GM18508 (cell line): ENCODE measurements around the gene MYO3B.

ENCODE experiments used
- ATAC-seq: cut with Tn5 transposase; IDR thresholded peaks from one replicate; pipeline ENCODE4 v1.9.1; 2021; ENCODE audit warnings: moderate number of reproducible peaks; ENCODE audit not compliant: insufficient read depth, unreplicated experiment

Gene MYO3B, protein sequence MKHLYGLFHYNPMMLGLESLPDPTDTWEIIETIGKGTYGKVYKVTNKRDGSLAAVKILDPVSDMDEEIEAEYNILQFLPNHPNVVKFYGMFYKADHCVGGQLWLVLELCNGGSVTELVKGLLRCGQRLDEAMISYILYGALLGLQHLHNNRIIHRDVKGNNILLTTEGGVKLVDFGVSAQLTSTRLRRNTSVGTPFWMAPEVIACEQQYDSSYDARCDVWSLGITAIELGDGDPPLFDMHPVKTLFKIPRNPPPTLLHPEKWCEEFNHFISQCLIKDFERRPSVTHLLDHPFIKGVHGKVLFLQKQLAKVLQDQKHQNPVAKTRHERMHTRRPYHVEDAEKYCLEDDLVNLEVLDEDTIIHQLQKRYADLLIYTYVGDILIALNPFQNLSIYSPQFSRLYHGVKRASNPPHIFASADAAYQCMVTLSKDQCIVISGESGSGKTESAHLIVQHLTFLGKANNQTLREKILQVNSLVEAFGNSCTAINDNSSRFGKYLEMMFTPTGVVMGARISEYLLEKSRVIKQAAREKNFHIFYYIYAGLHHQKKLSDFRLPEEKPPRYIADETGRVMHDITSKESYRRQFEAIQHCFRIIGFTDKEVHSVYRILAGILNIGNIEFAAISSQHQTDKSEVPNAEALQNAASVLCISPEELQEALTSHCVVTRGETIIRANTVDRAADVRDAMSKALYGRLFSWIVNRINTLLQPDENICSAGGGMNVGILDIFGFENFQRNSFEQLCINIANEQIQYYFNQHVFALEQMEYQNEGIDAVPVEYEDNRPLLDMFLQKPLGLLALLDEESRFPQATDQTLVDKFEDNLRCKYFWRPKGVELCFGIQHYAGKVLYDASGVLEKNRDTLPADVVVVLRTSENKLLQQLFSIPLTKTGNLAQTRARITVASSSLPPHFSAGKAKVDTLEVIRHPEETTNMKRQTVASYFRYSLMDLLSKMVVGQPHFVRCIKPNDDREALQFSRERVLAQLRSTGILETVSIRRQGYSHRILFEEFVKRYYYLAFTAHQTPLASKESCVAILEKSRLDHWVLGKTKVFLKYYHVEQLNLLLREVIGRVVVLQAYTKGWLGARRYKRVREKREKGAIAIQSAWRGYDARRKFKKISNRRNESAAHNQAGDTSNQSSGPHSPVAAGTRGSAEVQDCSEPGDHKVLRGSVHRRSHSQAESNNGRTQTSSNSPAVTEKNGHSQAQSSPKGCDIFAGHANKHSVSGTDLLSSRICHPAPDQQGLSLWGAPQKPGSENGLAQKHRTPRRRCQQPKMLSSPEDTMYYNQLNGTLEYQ (N-terminal part only)

DNA sequence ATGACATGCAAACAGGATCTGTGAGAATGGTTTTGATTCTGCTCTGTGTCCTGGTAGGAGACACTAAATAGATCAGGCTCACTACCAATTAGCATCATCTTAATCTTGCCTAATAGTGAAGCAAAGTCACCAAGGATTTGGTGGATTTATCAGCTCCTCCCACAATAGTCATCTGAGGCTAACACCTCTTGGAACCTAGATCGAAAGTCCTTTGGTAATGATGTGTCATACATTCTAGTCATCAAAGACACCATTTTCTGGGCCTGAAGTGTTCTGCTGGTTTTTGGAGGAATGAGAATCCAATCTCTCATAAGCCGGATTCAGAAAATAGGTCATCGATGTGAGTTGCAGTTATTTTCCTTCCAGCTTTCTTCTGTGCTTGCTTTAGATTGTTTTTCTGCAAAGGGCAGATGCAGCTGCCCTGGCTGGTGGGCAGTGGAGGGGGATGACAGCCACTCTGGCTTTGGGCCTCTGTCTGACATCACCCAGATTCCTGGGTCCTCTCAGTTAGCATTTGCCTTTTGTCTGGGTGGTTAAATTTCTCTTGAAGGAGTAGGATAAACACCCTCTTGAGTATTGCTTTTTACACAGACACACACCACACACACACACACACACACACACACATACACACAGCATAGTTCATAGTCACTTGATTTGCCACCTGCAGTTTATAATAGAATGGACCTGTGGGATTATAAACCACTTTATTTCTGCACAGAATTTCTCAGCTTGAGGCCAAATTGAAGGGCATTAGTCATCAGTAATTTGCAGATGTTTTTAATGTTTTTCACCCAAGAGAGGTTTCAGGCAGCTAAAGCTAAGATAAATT lies at the start of gene MYO3B:
Gene MYO3B, plus strand, starts transcription at position 198 of the 832 bp plus-strand sequence. Its CDS starts 141 bp downstream, at position 339.
- no peak for ATAC-seq

DNA sequence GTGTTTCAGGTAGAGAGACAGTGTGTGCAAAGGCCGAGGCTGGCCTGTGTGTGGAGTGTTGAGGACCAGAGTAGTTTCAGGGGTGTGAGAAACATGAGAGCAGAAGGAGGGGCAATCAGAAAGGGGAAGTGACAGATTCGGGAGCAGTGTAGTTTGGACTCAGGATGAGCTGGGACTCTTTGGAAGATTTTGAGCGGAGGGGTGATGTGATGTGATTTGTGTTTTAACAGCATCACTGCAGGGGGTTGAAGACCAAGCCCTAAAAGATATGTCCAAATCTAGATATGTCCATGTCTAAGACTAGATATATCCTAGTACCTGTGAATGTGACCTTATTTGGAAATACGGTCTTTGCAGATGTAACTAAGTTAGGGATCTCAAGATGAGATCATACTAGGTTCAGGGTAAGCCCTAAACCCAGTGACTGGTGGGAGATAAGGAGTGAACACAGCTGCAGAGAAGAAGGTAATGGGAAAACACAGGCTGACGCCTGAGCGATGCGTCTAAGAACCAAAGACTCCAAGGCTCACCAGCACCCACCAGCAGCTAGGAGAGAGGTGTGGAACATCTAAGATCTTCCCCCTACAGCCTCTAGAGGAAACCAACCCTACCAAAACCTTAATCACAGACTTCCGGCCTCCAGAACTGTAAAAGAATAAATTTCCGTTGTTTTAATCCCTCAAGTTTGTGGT lies 38.5 kb upstream of the MYO3B start:
- ATAC-seq = no peak

DNA sequence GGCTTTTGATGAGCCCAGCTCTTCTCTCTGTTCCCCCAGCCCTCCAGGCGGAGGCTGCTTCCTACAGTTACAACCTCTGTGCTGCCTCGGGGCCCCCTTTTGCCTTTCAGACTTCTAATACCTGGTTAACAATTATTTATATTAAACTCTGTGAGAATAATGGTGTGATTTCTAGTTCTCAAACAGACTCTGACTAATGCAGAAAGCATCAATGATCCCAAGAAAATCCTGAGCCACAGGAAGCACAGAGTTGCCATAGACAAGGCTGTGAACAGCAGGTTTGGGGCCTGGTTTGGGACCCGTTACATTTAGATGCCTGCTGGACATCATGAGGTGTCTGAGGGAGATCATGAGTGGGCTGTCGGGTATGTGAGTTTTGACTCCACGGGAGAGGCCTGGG lies 37.4 kb upstream of the MYO3B start:
- no peak for ATAC-seq

DNA sequence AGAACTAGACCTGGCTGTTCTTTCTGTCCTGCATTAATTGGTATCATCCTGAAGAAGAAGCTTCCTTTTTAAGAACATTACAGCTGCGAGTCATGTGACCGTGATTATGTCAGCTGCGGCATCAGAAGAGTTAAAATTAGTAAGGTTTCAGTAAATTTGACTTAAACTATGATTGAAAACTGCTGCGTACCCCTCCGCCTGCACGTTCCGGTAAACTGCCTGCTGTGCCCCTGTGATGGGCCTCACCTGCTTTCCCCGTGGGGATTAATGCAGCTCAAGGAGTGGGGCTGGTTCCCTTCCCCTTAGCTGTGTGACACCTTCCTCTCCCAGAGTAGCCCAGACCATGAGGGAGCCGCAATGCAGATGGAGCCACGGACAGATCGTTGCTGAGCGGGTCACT lies 36.1 kb upstream of the MYO3B start:
- no peak for ATAC-seq

DNA sequence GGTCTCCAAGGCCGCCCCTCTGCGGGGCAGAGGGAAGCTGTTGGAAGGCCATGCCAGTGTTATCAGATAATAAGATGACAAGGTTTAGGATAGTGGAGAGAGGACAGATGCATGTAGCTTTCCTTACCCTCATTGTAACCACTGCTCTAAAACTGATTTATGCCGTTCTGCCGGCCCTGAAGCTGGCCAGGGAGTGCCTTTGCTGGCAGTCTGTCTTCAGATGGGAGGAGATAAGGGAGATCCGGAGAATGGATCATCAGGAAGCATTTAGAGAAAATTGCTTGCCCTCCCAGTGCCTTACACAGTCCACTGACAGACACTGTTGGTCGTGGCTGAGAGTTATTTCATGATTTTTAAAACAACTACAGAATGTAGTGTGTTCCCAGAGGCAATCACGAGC lies 35.4 kb upstream of the MYO3B start:
- no peak for ATAC-seq

DNA sequence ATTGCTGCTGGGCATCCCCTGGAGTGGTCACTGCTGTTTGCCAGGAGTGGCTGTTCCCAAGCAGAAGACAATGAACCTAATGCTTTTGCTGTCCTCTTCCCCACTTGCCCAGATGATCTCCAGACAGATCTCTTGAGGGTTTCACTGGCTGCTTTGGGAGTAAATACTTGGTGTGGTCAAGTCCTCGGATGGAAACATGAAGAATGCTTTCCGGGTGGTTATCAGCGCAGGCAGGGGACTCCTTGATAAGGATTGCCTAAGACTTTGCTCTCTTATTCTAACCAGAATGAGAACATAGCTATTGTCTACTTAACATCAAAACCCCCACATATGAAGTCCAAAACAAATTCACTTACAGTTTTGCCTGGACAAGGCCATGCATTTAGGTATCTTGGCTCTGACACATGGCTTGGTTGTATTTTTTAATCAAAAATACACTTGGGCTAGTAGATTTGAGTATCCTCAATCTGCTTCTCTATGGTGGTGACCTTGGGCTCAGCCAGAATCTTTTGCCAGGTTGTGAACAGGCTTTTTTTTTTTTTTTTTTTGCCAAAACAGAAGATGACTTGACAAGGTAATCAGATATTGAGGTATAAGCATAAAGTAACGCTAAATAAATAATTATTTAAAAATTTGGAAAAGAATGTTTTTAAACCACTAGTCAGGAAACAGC lies 34.8 kb upstream of the MYO3B start:
- no peak for ATAC-seq

DNA sequence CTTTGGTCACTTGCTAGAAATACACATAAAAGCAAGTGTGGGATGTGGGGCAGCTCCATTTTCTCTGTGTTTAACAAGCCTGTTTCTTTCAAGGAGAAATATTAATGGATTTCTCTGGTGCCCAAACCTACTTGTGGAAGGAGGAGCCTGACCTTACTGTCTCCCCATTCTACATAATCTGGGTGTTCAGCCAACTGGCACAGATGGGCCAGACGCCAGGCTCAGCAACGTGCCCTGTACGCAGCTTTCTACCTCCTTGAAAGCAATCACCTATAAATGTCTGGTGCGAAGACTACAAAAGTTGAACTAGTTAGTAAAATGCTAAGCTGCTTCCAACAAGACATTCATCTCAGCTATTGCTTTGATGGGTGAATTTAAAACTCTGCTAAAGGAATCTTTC lies 33.2 kb upstream of the MYO3B start:
- no peak for ATAC-seq

DNA sequence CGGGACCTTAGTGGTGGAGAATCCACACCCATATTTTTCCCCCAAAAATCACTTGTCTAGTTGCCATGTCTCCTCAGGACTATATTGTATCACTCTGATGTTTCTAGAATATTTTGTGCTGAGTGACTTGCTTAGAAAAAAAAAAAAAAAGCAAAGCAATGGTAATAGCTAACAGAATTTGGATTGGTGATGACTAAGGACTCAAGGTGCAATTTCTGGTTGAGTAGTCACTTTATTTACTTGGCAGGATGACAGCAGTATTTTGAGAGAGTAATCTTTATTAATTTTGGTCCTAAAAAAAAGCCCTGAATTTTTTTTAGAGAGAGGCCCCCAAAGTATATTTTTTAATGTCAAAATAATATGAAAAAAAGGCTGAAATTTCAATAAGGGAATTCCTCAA lies 32.8 kb upstream of the MYO3B start:
- ATAC-seq = no peak

DNA sequence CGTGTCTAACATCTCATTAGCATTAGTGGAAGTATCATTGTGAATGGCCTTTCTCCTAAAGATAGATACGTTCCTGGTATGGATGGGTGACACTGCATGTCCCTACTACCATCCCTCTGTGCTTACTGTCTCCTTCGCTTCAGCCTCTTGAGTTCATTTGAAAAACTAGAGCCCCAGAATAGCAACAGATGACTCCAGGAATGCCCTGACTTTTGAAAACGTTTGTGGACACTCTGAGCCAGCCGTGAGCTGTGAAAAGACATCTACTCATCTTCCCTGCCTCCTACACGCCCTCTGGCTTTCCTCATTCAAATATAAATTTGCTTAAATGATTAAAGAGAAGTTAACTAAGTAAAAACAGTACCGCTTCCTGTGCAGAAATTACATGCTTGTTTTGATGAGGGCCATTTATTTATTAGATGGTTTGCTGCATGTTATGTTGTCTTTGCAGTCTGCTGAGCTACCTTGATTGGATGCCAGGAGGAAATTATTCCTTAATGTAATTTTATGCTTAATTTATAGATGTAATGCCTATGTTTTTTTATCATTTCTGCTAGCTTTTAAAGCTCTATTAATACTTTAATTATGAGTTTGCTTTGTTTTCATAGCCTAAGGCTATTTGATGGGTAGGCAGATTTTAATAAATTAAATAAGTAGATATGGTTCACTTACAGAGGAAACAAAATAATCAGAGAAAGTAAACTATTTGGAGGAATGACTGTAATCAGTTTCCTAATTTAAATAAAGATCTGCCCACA lies 32.1 kb upstream of the MYO3B start:
- no peak for ATAC-seq

DNA sequence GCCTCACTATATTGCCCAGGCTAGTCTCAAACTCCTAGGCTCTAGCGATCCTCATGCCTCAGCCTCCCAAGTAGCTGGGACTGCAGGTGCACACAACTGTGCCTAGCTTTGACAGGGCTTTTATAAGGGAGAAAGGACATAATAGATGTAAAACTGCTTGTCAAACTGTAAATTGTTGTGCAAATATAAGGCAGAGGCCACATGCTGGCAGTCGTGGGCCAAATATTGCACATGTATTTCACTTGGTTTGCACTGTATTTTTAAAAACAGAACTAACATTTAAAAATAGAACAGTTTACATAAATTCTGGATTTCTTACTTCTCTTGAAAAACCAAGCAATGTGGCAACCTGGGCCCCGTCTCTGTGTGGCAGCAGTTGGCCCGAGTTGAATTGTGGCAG lies 31.2 kb upstream of the MYO3B start:
- ATAC-seq = no peak

DNA sequence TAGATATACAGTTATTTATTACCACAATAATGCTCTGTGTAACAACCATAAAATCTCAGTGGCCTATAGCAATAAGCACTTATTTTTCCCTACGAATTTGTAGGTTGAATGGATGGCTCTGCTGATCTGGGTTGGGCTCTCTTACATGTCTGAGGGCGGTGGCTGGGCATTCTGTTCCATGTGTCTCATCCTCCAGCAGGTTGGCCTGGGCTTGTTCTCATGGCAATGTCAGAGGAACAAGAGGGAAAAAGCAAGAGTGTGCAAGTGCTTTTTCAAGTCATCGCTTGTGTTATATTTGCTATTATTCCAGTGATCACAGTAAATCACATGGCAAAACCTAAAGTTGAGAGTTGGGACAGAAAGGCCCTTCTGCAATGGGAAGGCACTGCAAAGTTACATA lies 30.4 kb upstream of the MYO3B start:
- no peak for ATAC-seq

DNA sequence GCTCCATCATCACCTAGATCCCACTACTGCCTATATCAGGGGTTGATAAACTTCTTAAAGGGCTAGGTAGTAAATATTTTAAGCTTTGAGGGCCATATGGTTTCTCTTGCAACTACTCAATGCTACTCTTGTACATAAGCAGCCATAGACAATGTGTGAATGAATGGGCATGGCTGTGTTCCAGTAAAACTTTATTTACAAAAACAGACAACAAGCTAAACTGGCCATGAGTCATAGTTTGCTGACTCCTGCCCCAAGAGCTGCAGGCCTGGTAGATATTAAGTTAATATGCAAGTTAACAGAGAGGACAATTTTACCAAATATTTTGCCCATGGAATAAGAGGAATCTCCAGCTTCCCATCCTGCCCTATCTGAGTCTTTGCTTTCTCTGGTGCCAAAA lies 29.8 kb upstream of the MYO3B start:
- ATAC-seq = no peak

DNA sequence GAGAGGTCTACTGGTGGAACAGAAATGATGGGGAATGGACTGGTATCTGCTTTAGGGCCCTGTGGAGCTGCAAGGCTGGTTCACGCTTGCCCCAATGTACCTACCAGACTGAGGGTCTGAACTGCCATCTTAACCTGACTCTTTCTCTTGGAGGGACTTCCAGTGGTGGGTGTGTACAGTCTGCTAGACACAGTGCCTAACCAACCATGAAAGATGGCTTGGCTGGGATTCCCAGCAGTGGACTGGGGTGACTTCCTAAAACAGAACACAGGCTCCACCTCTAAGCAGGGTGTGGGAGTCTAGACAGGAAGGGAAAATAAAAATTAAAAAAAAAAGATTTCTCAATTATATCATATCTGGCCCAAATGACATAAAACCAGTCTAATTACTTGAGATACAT lies 25.5 kb upstream of the MYO3B start:
- ATAC-seq = no peak

DNA sequence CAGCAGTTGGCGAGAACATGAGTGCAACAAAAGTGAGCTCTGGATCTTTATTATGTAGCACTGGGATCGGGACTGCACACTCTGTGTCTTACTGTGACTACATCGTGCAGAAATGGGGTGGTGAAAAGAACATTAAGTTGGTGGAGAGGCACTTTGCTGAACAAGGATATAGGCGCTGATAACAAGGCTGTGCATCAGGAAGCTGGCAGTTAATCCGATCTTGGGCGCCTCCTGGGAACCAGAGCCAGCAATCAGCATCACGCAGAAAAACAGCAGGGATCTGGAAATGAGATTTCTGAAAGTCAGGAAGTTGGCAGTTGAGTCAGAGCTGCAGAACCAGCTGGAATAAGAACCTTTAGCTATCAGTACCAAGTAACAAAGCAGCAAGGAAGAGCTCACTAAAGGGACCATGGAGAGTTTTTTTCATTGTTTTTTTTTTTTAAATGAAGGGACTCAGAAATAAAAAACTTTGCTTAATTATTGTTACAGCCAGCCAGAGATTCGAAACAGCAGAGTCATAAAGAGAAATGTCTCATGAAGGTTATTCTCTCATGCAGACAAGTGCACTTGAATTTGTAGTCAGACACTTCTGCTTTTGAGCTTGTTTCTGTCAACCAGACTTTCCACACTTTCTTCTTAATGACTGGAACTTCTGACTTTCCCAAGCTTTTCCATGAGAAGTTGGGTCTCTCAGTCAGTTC lies 22.8 kb upstream of the MYO3B start:
- no peak for ATAC-seq

DNA sequence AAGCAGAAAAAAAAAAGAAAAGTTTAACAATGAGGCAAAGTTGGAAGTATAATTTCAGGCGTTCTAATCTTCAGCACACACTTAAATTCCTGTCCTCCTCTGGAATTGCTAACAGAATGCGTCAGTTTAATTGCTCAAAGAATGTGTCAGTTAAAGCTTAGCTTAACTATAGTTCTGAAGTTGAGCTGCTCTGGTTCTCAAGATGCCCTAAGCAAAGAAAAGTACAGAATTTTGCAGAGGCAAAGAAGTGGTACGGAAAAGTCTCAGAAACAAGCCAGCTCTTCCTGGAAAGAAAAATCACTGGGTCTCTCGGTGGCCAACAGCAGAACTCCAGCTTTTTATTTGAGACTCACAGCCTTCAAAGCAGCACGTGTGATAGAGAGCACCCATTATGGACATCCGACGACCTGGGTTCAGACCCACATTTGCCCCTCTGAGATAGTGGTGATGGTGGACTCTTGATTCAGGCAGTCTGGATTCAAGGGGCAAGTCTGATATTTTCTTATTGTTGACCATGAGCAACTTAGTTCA lies 22.2 kb upstream of the MYO3B start:
- no peak for ATAC-seq

DNA sequence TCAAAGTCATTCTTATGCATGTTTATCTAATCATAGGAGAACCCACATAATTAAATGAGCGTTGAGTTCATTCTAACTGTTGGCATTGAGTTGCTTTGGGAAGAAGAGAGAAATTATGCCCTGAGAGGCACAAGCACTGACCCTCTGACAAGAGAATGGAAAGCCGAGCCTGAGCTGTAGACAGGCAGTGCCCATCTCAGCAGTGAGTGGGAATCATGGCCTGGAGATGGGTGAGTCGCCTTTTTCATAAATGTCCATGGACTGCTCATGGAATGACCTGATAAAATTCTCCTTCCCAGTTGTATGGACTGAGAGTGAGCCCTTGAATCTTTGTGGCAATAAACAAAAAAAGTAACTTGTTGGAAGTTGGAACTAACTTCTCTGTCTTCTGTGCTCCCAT lies 21.4 kb upstream of the MYO3B start:
- ATAC-seq = no peak

DNA sequence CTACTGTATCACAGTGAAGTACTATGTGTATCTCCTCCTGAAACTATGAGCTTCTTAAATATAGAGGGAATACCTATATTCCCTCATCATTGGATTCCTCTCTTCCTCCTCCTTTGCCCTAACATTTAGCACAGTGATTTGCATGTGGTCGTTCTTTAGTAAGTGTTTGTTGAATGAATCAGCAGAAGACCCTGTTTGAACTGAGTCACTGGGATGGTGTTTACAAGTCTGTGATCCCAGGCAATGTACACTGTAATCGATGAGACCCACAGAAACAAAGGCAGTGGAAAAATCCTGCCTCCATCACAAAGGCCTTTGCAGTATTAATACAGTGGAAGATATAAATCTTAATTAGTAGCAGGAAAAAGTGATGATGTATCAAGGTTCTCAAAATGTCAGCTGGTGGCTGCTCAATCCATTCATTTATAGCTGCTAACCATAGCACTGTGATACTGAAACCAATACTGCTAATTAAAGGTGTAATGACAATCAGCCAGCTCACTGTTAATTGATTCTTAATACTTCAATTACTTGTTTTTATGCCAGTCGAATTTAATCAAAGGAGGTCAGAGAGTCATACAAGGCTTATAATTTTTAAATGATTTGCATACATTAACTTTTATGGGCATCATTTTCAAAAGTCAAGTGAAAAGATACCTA lies 20.8 kb upstream of the MYO3B start:
- no peak for ATAC-seq
